HepG2 (cell line): ENCODE measurements around the gene DQX1. TPM values are rescaled to one million over a fixed set of nuclear protein-coding genes. Genes with fewer than 3 reads are reported as not detected.

ENCODE experiments used
- AHR ChIP-seq: IDR thresholded peaks from 2 replicates; pipeline ENCODE4 v1.6.1; 2018; ENCODE audit warnings: missing genetic modification reagents, missing compliant biosample characterization
- ARID3A ChIP-seq: IDR thresholded peaks from 2 replicates; pipeline ENCODE4 v1.6.1; 2012; ENCODE audit warnings: low read depth, low read length, improper control_type of control experiment
- MLX ChIP-seq: IDR thresholded peaks from 2 replicates; pipeline ENCODE4 v1.6.1; 2016
- NFE2L2 ChIP-seq: fragments of 150-350 bp; IDR thresholded peaks from 2 replicates; pipeline ENCODE4 v1.6.1; 2014; ENCODE audit warnings: low read length
- PLSCR1 ChIP-seq: sonication (generic); formaldehyde crosslinking; IDR thresholded peaks from 2 replicates; pipeline ENCODE4 v1.5.0; 2020; ENCODE audit warnings: missing genetic modification reagents, mild to moderate bottlenecking, borderline replicate concordance
- SNAPC2 ChIP-seq: sonication (generic); formaldehyde crosslinking; IDR thresholded peaks from 2 replicates; pipeline ENCODE4 v1.8.1; 2022; ENCODE audit warnings: mild to moderate bottlenecking, missing genetic modification reagents
- SP5 ChIP-seq: IDR thresholded peaks from 2 replicates; pipeline ENCODE4 v1.6.1; 2016; ENCODE audit warnings: low read depth, borderline replicate concordance
- YEATS2 ChIP-seq: sonication (generic); formaldehyde crosslinking; IDR thresholded peaks from 2 replicates; pipeline ENCODE4 v1.4.0; 2020; ENCODE audit warnings: missing genetic modification reagents, borderline replicate concordance
- ZMYM4 ChIP-seq: sonication (generic); formaldehyde crosslinking; IDR thresholded peaks from 2 replicates; pipeline ENCODE4 v1.8.1; 2023; ENCODE audit warnings: mild to moderate bottlenecking, missing genetic modification reagents
- ZNF281 ChIP-seq: sonication (generic); formaldehyde crosslinking; IDR thresholded peaks from 2 replicates; pipeline ENCODE4 v1.4.0; 2020; ENCODE audit warnings: missing genetic modification reagents, borderline replicate concordance
- ZNF530 ChIP-seq: sonication (generic); formaldehyde crosslinking; IDR thresholded peaks from 2 replicates; pipeline ENCODE4 v1.5.0; 2020; ENCODE audit warnings: low read depth, mild to moderate bottlenecking, missing genetic modification reagents
- ZNF574 ChIP-seq: sonication (generic); formaldehyde crosslinking; IDR thresholded peaks from 2 replicates; pipeline ENCODE4 v1.4.0; 2020; ENCODE audit warnings: missing genetic modification reagents
- ZSCAN31 ChIP-seq: sonication (generic); formaldehyde crosslinking; IDR thresholded peaks from 2 replicates; pipeline ENCODE4 v1.5.0; 2020; ENCODE audit warnings: low read depth, mild to moderate bottlenecking, missing genetic modification reagents
- polyA plus RNA-seq, 8 experiments: library from polyadenylated mRNA; depleted of rRNA in 3 of 8; stranded (reverse) in 7 of 8; unstranded in 1 of 8; fragments of >200 nt; fragmentation: Illumina TruSeq in 4 of 8; extraction: Trizol in 4 of 8; gene quantifications; 2 replicates each; pipeline versions ENCODE4 v1.2.1 to v1.2.3, GENCODE V29; 2011 to 2016; ENCODE audit warnings: low read depth in 4 of 8, missing spikeins in 1 of 8, mixed read lengths in 1 of 8; ENCODE audit not compliant: insufficient read depth in 1 of 8
- total RNA-seq, 5 experiments: library from RNA; depleted of rRNA; stranded (reverse); fragments of >200 nt; fragmentation: Illumina TruSeq; extraction: Trizol; gene quantifications; 2 replicates each; pipeline ENCODE4 v1.2.3, GENCODE V29; 2016; ENCODE audit warnings: low read depth in 1 of 5
- TF ChIP-seq, protein P1 (sequence below): sonication (generic); formaldehyde crosslinking; IDR thresholded peaks from 2 replicates; pipeline ENCODE4 v1.8.0; 2022; ENCODE audit warnings: mild to moderate bottlenecking, missing genetic modification reagents, borderline replicate concordance

DQX1 gene
- total and polyA plus RNA-seq, 2 of the 13 experiments (the other 11 are each of a cell fraction or from before 2014, with no cell fraction given), result 27.6 to 89.8 TPM

- 0 out of 2 replicates have a peak, but pooled peaks have one; percentile 36 for TF ChIP-seq ZNF574 (CRISPR knock-in tag)
- 0 out of 2 replicates have a peak, but pooled peaks have one; percentile 44 for TF ChIP-seq MLX
- peak; percentile 66 for TF ChIP-seq ZMYM4 (CRISPR knock-in tag)
- TF ChIP-seq SNAPC2 (CRISPR knock-in tag), result no peak; the same call in 1 of the 2 replicates
- 0 out of 2 replicates have a peak, but pooled peaks have one; percentile 5 for TF ChIP-seq AHR (CRISPR knock-in tag)
- TF ChIP-seq, protein P1, sequence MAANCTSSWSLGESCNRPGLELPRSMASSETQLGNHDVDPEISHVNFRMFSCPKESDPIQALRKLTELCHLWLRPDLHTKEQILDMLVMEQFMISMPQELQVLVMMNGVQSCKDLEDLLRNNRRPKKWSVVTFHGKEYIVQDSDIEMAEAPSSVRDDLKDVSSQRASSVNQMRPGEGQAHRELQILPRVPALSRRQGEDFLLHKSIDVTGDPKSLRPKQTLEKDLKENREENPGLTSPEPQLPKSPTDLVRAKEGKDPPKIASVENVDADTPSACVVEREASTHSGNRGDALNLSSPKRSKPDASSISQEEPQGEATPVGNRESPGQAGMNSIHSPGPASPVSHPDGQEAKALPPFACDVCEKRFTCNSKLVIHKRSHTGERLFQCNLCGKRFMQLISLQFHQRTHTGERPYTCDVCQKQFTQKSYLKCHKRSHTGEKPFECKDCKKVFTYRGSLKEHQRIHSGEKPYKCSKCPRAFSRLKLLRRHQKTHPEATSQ (CRISPR knock-in tag), result no peak
- TF ChIP-seq ARID3A, result peak; percentile 77
- TF ChIP-seq PLSCR1 (CRISPR knock-in tag), result no peak
- no peak for TF ChIP-seq ZNF530 (CRISPR knock-in tag)
- peak; percentile 28; the same call in 1 of the 2 replicates for TF ChIP-seq SP5 (CRISPR knock-in tag)
- no peak for TF ChIP-seq NFE2L2
- TF ChIP-seq ZSCAN31 (CRISPR knock-in tag), result peak; percentile 61; the same call in 1 of the 2 replicates
- peak; percentile 23; the same call in 1 of the 2 replicates for TF ChIP-seq YEATS2 (CRISPR knock-in tag)
- TF ChIP-seq ZNF281, result peak; percentile 70; the same call in 1 of the 2 replicates
Measured at GRCh38 chr2:74488643-74489481, 37.2 kb downstream of the DQX1 start (continued).
